SK-N-SH (cell line): Measurements from ENCODE around the gene CDK5RAP1. TPM values are rescaled to one million over a fixed set of nuclear protein-coding genes. Genes with fewer than 3 reads are reported as not detected.

ENCODE experiments used
- CTCF ChIA-PET: fragments of 300-600, 350-600 bp; formaldehyde crosslinking; extraction: SDS; loops from one replicate; lab custom pipeline; 2021; lab: Yijun Ruan, JAX
- POLR2A ChIA-PET: fragments of 350-600 bp; sonication (Branson Sonifier 250); formaldehyde crosslinking; extraction: SDS; loops from one replicate; lab custom pipeline; 2020; ENCODE audit warnings: antibody characterized with exemption, inconsistent platforms; lab: Yijun Ruan, JAX
- DNase-seq: peaks from one replicate; pipeline ENCODE4 v3.0.0; 2012
- H2AFZ ChIP-seq: fragments of 200-600 bp; sonication (generic); 2 replicates; pipeline ENCODE4 v1.8.1; 2016; ENCODE audit warnings: antibody characterized with exemption, mild to moderate bottlenecking, low read depth
- H3F3A ChIP-seq: fragments of 200-600 bp; sonication (generic); replicated peaks from 2 replicates; pipeline ENCODE3; 2016; ENCODE audit warnings: antibody characterized with exemption, mild to moderate bottlenecking; ENCODE audit not compliant: insufficient read depth
- H3K27ac ChIP-seq, 2 experiments: fragments of 200-500 bp in 1 of 2; fragments of 200-600 bp in 1 of 2; sonication (Bioruptor generic) in 1 of 2; sonication (generic), shearing (Covaris generic) in 1 of 2; 2 replicates each; pipeline versions ENCODE4 v1.5.1 to v1.6.1; 2014 to 2016; ENCODE audit warnings: low read depth in 2 of 2, inconsistent platforms in 1 of 2, low read length in 1 of 2, mild to moderate bottlenecking in 1 of 2, mixed read lengths in 1 of 2
- H3K27me3 ChIP-seq: fragments of 200-600 bp; sonication (generic), shearing (Covaris generic); 2 replicates; pipeline ENCODE4 v1.6.1; 2016; ENCODE audit warnings: mixed run types; ENCODE audit not compliant: insufficient read depth
- H3K36me3 ChIP-seq, 2 experiments: fragments of 200-500 bp in 1 of 2; fragments of 200-600 bp in 1 of 2; sonication (Bioruptor generic) in 1 of 2; sonication (generic) in 1 of 2; replicated peaks in 1 of 2; 2 replicates each; pipeline versions ENCODE3 to v1.5.1; 2014 to 2016; ENCODE audit warnings: low read length in 1 of 2, mild to moderate bottlenecking in 1 of 2; ENCODE audit not compliant: insufficient read depth in 2 of 2, control insufficient read depth in 1 of 2
- H3K4me1 ChIP-seq, 2 experiments: fragments of 200-500 bp in 1 of 2; fragments of 200-600 bp in 1 of 2; sonication (Bioruptor generic) in 1 of 2; sonication (generic), shearing (Covaris generic) in 1 of 2; 2 replicates each; pipeline versions ENCODE4 v1.5.1 to v1.6.1; 2014 to 2016; ENCODE audit warnings: low read depth in 1 of 2, low read length in 1 of 2, mixed run types in 1 of 2; ENCODE audit not compliant: insufficient read depth in 2 of 2, control insufficient read depth in 1 of 2
- H3K4me2 ChIP-seq: fragments of 200-600 bp; sonication (generic), shearing (Covaris generic); 2 replicates; pipeline ENCODE4 v1.6.1; 2017; ENCODE audit warnings: mixed run types
- H3K4me3 ChIP-seq, 2 experiments: fragments of 200-500 bp in 1 of 2; fragments of 200-600 bp in 1 of 2; sonication (Bioruptor generic) in 1 of 2; sonication (generic), shearing (Covaris generic) in 1 of 2; 2 replicates each; pipeline versions ENCODE4 v1.5.1 to v1.8.1; 2014 to 2016; ENCODE audit warnings: low read depth in 2 of 2, inconsistent platforms in 1 of 2, low read length in 1 of 2, mild to moderate bottlenecking in 1 of 2, mixed read lengths in 1 of 2, moderate library complexity in 1 of 2
- H3K79me2 ChIP-seq: fragments of 200-600 bp; sonication (generic); 2 replicates; pipeline ENCODE4 v1.8.1; 2017; ENCODE audit warnings: mild to moderate bottlenecking; ENCODE audit not compliant: insufficient read depth
- H3K9ac ChIP-seq: fragments of 200-600 bp; sonication (generic); 2 replicates; pipeline ENCODE4 v1.6.1; 2017; ENCODE audit warnings: mixed run types
- H3K9me2 ChIP-seq: fragments of 200-600 bp; sonication (generic); 2 replicates; pipeline ENCODE4 v1.6.1; 2017; ENCODE audit warnings: mixed run types
- H3K9me3 ChIP-seq: fragments of 200-600 bp; sonication (generic); 2 replicates; pipeline ENCODE4 v1.6.1; 2017; ENCODE audit warnings: mixed run types, mild to moderate bottlenecking, moderate library complexity
- H4K20me1 ChIP-seq: fragments of 200-600 bp; sonication (generic); 2 replicates; pipeline ENCODE4 v1.6.1; 2017; ENCODE audit warnings: mild to moderate bottlenecking, mixed run types; ENCODE audit not compliant: insufficient read depth
- CTCF ChIP-seq: fragments of 200-600 bp; sonication (generic); IDR thresholded peaks from 2 replicates; pipeline ENCODE4 v1.6.1; 2017; ENCODE audit warnings: antibody characterized with exemption, mild to moderate bottlenecking, moderate library complexity
- ELF1 ChIP-seq: IDR thresholded peaks from 2 replicates; pipeline ENCODE4 v1.4.0; 2012
- EP300 ChIP-seq, 2 experiments: IDR thresholded peaks; 2 replicates each; pipeline versions ENCODE4 v1.4.0 to v1.6.1; 2012; ENCODE audit warnings: borderline replicate concordance in 1 of 2, low read depth in 1 of 2, low read length in 1 of 2
- EZH2phosphoT487 ChIP-seq: fragments of 200-600 bp; sonication (generic); IDR thresholded peaks from 2 replicates; pipeline ENCODE4 v1.6.1; 2017; ENCODE audit warnings: low read depth, mixed run types, mild to moderate bottlenecking, antibody characterized with exemption, moderate library complexity, borderline replicate concordance
- FOSL2 ChIP-seq: IDR thresholded peaks from 2 replicates; pipeline ENCODE4 v1.4.0; 2012; ENCODE audit warnings: low read depth, mild to moderate bottlenecking, moderate library complexity, borderline replicate concordance
- FOXM1 ChIP-seq: IDR thresholded peaks from 2 replicates; pipeline ENCODE4 v1.4.0; 2012; ENCODE audit warnings: low read depth, mild to moderate bottlenecking
- GATA2 ChIP-seq: sonication (generic); formaldehyde crosslinking; IDR thresholded peaks from 2 replicates; pipeline ENCODE4 v1.5.0; 2020; ENCODE audit warnings: mild to moderate bottlenecking, missing genetic modification reagents
- MXI1 ChIP-seq: IDR thresholded peaks from 2 replicates; pipeline ENCODE4 v1.6.1; 2012; ENCODE audit warnings: mild to moderate bottlenecking, low read depth, low read length, improper control_type of control experiment
- NRF1 ChIP-seq: IDR thresholded peaks from 2 replicates; pipeline ENCODE4 v1.6.1; 2012; ENCODE audit warnings: low read depth, mild to moderate bottlenecking, low read length
- POLR2AphosphoS5 ChIP-seq: IDR thresholded peaks from 2 replicates; pipeline ENCODE4 v1.6.1; 2012; ENCODE audit warnings: low read depth, low read length
- RAD21 ChIP-seq: IDR thresholded peaks from 2 replicates; pipeline ENCODE4 v1.6.1; 2012; ENCODE audit warnings: mild to moderate bottlenecking, low read length
- RCOR1 ChIP-seq: fragments of 150-350 bp; IDR thresholded peaks from 2 replicates; pipeline ENCODE4 v1.6.1; 2017; ENCODE audit warnings: antibody characterized with exemption, low read length
- SMC3 ChIP-seq: IDR thresholded peaks from 2 replicates; pipeline ENCODE4 v1.6.1; 2012; ENCODE audit warnings: low read depth, low read length, improper control_type of control experiment
- TAF1 ChIP-seq: IDR thresholded peaks from 2 replicates; pipeline ENCODE4 v1.6.1; 2012; ENCODE audit warnings: low read depth, mild to moderate bottlenecking, low read length, moderate library complexity, borderline replicate concordance
- TEAD4 ChIP-seq: IDR thresholded peaks from 2 replicates; pipeline ENCODE4 v1.4.0; 2012; ENCODE audit warnings: mild to moderate bottlenecking, borderline replicate concordance; ENCODE audit not compliant: insufficient read depth
- ZBTB33 ChIP-seq: IDR thresholded peaks from 2 replicates; pipeline ENCODE4 v1.4.0; 2012; ENCODE audit warnings: low read depth, borderline replicate concordance
- WGBS: methylation state at CpG from one replicate; pipeline ENCODE4 v1.1.6; 2017; ENCODE audit warnings: low lambda C conversion rate; 5-methylcytosine and 5-hydroxymethylcytosine counted together
- polyA plus RNA-seq, 3 experiments: library from polyadenylated mRNA; depleted of rRNA; stranded (reverse); fragments of >200 nt; gene quantifications; 2 replicates each; pipeline ENCODE4 v1.2.3, GENCODE V29; 2012
- TF ChIP-seq, protein P1 (sequence below): IDR thresholded peaks from 2 replicates; pipeline ENCODE4 v1.4.0; 2012; ENCODE audit warnings: low read depth
- TF ChIP-seq, protein P2 (sequence below): IDR thresholded peaks from 2 replicates; pipeline ENCODE4 v1.6.1; 2012; ENCODE audit warnings: mild to moderate bottlenecking, low read depth, low read length, moderate library complexity

The CDK5RAP1 gene
- polyA plus RNA-seq, 1 of the 3 experiments (the other 2 are of a cell fraction), result 30.5 TPM

DNA sequence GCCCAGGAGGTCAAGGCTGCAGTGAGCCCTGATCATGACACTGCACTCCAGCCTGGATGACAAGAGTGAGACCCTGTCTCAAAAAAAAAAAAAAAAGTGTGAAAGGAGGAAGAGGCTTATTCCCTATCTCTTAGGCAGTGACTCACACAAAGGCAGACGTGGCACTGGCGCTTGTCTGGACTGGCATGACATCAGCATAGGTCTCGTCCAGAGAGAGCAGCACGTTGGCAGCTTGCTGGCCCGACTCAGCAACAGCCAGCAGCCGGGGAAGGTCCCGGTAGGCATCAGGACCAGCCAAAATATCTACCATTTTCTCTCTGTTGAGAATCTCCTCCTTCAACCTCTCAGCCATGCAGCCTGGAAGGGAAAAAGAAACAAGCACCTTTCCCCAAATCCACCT lies 14.1 kb downstream of the CDK5RAP1 start:
- H3K36me3 ChIP-seq, result peaks cover 13 to 38% of the 10 kb centered on the region in 2 experiments
- no peak for DNase-seq
- H3K4me2 ChIP-seq, result 0 out of 2 replicates have a peak overlapping the region, but pooled peaks have one; percentile 5
- H3K9me3 ChIP-seq, result no peaks in the 10 kb centered on the region
- no peaks in the 10 kb centered on the region for H4K20me1 ChIP-seq
- no peak overlapping the region for H2AFZ ChIP-seq
- H3K9ac ChIP-seq, result peak overlapping the region; percentile 42; the same call in 1 of the 2 replicates
- H3F3A ChIP-seq, result no peaks in the 10 kb centered on the region
- TF ChIP-seq FOSL2, result peak; percentile 32; the same call in 1 of the 2 replicates
- no peak for TF ChIP-seq RCOR1
- CTCF ChIA-PET, result interaction anchor here (0.9 kb wide), 1 partner anchor 280 kb away, joined by 3 read pairs; no protein-coding TSS in a partner anchor
- peak overlapping the region in 1 of 2 experiments; percentile 44; a peak in 1 of 4 replicates for H3K27ac ChIP-seq
- no peak overlapping the region for H3K4me3 ChIP-seq
- 35% methylated on average over 6 of the region's 7 CpGs for WGBS
- H3K79me2 ChIP-seq, result no peaks in the 10 kb centered on the region
- POLR2A ChIA-PET, result no interaction called here
- H3K27me3 ChIP-seq, result no peaks in the 10 kb centered on the region
- H3K9me2 ChIP-seq, result no peaks in the 10 kb centered on the region
- peaks cover 0 to 5% of the 10 kb centered on the region in 2 experiments; a peak in 1 of 4 replicates for H3K4me1 ChIP-seq

DNA sequence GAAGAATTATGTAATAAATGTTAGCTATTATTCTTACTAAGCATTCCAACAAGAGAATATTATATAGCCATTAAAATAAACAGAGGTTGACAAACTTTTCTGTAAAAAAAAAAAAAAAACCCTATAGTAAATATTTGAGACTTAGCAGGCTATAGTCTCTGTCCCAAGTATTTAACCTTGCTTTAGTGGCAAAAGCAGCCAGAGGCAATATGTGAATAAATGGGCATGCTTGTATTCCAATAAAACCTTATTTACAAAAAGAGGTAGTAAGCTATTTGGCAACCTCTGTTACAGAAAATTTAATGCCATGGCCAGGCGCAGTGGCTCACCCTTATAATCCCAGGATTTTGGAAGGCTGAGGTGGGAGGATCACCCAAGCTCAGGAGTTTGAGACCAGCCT lies 14.6 kb downstream of the CDK5RAP1 start:
- Histone ChIP-seq H4K20me1 (no peaks in the 10 kb centered on the region), H3F3A (no peaks in the 10 kb centered on the region), H3K9me3 (no peaks in the 10 kb centered on the region), H2AFZ (no peak overlapping the region), H3K9me2 (no peaks in the 10 kb centered on the region), H3K4me2 (no peak overlapping the region), H3K36me3 (peaks cover 13 to 43% of the 10 kb centered on the region in 2 experiments), H3K27ac (peak overlapping the region in 1 of 2 experiments; percentile 30; a peak in 1 of 4 replicates), H3K9ac (no peak overlapping the region), H3K79me2 (no peaks in the 10 kb centered on the region), H3K27me3 (no peaks in the 10 kb centered on the region), H3K4me1 (peaks cover 0 to 5% of the 10 kb centered on the region in 2 experiments; a peak in 1 of 4 replicates), H3K4me3 (no peak overlapping the region)
- WGBS, result 100% methylated on average over 1 of the region's 1 CpG
- CTCF ChIA-PET, result interaction anchor here (0.9 kb wide), 1 partner anchor 281 kb away, joined by 3 read pairs; no protein-coding TSS in a partner anchor
- POLR2A ChIA-PET, result no interaction called here
- DNase-seq, result no peak
- TF ChIP-seq TAF1 (no peak), EZH2phosphoT487 (no peak), POLR2AphosphoS5 (no peak), RCOR1 (no peak), SMC3 (no peak), GATA2 (CRISPR knock-in tag) (no peak), FOSL2 (no peak), EP300 (IDR thresholded peaks at IDR 0.05; ENCODE audit: borderline replicate concordance in 1 of 2, low read depth in 1 of 2, low read length in 1 of 2) (no peak), CTCF (no peak), TEAD4 (no peak), RAD21 (no peak), ELF1 (no peak), ZBTB33 (no peak), FOXM1 (no peak), MXI1 (no peak), NRF1 (no peak)
- TF ChIP-seq, protein P1, sequence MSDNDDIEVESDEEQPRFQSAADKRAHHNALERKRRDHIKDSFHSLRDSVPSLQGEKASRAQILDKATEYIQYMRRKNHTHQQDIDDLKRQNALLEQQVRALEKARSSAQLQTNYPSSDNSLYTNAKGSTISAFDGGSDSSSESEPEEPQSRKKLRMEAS, result no peak
- TF ChIP-seq, protein P2, sequence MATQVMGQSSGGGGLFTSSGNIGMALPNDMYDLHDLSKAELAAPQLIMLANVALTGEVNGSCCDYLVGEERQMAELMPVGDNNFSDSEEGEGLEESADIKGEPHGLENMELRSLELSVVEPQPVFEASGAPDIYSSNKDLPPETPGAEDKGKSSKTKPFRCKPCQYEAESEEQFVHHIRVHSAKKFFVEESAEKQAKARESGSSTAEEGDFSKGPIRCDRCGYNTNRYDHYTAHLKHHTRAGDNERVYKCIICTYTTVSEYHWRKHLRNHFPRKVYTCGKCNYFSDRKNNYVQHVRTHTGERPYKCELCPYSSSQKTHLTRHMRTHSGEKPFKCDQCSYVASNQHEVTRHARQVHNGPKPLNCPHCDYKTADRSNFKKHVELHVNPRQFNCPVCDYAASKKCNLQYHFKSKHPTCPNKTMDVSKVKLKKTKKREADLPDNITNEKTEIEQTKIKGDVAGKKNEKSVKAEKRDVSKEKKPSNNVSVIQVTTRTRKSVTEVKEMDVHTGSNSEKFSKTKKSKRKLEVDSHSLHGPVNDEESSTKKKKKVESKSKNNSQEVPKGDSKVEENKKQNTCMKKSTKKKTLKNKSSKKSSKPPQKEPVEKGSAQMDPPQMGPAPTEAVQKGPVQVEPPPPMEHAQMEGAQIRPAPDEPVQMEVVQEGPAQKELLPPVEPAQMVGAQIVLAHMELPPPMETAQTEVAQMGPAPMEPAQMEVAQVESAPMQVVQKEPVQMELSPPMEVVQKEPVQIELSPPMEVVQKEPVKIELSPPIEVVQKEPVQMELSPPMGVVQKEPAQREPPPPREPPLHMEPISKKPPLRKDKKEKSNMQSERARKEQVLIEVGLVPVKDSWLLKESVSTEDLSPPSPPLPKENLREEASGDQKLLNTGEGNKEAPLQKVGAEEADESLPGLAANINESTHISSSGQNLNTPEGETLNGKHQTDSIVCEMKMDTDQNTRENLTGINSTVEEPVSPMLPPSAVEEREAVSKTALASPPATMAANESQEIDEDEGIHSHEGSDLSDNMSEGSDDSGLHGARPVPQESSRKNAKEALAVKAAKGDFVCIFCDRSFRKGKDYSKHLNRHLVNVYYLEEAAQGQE, result no peak
